Stimulated activated CD4-positive, alpha-beta T cell treated with anti-CD3 and anti-CD28 coated beads, Interleukin-2, amount 100 ng/mL, for 24 hours (primary cell): Measurements from ENCODE around the gene SETD1A.
A peak's percentile ranks its signal among the peaks of the same experiment; 100 is the strongest.

Source experiments
- DNase-seq, 2 donors: peaks; one replicate each; pipeline ENCODE4 v3.0.0-alpha.2; 2020

The SETD1A gene

GRCh38 chr16:31025339-31025738 lies 67.8 kb downstream of the SETD1A start:
- no peak for DNase-seq

- no peak for DNase-seq
Measured at GRCh38 chr16:31029272-31029671, 71.7 kb downstream of the SETD1A start.

- no peak for DNase-seq
Measured at GRCh38 chr16:31031276-31031675, 73.7 kb downstream of the SETD1A start.

GRCh38 chr16:31032736-31033708 lies 75.5 kb downstream of the SETD1A start, which contains the start of gene STX4:
Gene STX4, plus strand, starts transcription at chr16:31033558. Its CDS starts 248 bp downstream, at chr16:31033806.
- peak; percentile 97 to 98 for DNase-seq

DNA sequence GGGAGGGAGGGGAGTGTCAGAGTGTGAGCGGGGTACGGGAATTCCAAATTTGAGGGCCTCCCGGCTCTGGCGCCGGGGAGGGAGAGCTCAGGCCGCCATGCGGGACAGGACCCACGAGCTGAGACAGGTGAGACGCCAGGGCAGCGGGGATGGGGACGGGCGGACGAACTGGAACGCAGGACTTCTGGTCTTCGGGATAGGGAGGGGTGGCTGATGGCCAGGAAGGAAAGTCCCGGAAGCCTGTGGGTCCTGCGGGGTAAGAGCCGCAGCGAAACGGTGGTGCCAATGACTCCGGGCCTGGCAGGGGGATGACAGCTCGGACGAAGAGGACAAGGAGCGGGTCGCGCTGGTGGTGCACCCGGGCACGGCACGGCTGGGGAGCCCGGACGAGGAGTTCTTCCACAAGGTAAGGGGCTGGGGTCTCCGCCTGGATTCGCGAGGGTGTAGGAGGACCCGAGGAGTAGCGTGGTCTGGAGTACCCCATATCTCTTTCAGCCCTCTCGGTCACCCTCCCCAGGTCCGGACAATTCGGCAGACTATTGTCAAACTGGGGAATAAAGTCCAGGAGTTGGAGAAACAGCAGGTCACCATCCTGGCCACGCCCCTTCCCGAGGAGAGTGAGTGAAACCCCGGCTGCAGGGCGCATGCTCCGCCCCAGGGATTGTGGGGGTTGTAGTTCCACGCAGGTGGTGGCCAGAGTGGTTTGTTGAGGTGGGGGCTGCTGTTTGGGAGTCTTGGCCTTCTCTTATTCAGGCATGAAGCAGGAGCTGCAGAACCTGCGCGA lies 76.3 kb downstream of the SETD1A start:
- peak; percentile 89 to 91 for DNase-seq
